ENCODE results near the gene MAU2.

DNA sequence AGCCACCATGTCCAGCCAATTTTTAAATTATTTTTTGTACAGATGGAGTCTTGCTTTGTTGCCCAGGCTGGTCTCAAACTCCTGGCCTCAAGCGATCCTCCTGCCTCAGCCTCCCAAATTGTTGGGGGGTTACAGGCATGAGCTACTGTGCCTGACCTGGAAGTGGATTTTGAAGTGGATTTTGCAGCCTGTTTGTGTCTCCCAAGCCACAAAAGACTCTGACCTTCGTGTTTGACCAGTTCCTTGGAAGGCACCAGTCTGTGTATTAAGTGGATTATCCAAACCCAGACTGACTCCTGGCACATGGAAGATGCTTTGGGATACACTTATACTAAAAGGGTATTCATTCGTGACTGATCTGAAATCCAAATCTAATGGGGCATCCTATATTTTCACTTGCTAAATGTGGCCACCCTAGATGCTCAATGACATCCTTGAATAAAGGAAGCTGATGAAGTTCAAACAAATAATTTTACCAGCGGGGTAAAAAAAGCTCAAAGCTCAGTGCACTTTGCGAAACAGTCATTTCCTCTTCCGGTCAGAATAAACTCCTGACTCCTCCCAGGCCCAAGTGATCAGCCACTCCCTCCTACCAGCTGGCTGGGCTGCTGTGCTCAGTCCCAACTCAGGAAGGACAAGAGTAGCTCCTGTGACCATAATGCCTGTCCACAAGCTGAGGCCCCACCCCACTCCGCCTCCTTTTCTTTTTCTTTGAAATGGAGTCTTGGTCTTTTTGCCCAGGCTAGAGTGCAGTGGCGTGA, 52.2 kb downstream of the MAU2 start:
- TF ChIP-seq, protein P1, sequence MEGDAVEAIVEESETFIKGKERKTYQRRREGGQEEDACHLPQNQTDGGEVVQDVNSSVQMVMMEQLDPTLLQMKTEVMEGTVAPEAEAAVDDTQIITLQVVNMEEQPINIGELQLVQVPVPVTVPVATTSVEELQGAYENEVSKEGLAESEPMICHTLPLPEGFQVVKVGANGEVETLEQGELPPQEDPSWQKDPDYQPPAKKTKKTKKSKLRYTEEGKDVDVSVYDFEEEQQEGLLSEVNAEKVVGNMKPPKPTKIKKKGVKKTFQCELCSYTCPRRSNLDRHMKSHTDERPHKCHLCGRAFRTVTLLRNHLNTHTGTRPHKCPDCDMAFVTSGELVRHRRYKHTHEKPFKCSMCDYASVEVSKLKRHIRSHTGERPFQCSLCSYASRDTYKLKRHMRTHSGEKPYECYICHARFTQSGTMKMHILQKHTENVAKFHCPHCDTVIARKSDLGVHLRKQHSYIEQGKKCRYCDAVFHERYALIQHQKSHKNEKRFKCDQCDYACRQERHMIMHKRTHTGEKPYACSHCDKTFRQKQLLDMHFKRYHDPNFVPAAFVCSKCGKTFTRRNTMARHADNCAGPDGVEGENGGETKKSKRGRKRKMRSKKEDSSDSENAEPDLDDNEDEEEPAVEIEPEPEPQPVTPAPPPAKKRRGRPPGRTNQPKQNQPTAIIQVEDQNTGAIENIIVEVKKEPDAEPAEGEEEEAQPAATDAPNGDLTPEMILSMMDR (conservative IDR thresholded peaks at IDR 0.05; ENCODE audit: low read depth in 2 of 2): no peak
- TF ChIP-seq EZH2 (IDR thresholded peaks at IDR 0.05; ENCODE audit: low read depth, unreplicated experiment): no peak
- TF ChIP-seq POLR2AphosphoS5 (IDR thresholded peaks at IDR 0.05; ENCODE audit: low read depth): no peak
- TF ChIP-seq, protein P2, sequence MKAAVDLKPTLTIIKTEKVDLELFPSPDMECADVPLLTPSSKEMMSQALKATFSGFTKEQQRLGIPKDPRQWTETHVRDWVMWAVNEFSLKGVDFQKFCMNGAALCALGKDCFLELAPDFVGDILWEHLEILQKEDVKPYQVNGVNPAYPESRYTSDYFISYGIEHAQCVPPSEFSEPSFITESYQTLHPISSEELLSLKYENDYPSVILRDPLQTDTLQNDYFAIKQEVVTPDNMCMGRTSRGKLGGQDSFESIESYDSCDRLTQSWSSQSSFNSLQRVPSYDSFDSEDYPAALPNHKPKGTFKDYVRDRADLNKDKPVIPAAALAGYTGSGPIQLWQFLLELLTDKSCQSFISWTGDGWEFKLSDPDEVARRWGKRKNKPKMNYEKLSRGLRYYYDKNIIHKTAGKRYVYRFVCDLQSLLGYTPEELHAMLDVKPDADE (IDR thresholded peaks at IDR 0.05): no peak
- no peak for TF ChIP-seq JUNB (IDR thresholded peaks at IDR 0.05; ENCODE audit: unreplicated experiment)
- TF ChIP-seq, protein P3, sequence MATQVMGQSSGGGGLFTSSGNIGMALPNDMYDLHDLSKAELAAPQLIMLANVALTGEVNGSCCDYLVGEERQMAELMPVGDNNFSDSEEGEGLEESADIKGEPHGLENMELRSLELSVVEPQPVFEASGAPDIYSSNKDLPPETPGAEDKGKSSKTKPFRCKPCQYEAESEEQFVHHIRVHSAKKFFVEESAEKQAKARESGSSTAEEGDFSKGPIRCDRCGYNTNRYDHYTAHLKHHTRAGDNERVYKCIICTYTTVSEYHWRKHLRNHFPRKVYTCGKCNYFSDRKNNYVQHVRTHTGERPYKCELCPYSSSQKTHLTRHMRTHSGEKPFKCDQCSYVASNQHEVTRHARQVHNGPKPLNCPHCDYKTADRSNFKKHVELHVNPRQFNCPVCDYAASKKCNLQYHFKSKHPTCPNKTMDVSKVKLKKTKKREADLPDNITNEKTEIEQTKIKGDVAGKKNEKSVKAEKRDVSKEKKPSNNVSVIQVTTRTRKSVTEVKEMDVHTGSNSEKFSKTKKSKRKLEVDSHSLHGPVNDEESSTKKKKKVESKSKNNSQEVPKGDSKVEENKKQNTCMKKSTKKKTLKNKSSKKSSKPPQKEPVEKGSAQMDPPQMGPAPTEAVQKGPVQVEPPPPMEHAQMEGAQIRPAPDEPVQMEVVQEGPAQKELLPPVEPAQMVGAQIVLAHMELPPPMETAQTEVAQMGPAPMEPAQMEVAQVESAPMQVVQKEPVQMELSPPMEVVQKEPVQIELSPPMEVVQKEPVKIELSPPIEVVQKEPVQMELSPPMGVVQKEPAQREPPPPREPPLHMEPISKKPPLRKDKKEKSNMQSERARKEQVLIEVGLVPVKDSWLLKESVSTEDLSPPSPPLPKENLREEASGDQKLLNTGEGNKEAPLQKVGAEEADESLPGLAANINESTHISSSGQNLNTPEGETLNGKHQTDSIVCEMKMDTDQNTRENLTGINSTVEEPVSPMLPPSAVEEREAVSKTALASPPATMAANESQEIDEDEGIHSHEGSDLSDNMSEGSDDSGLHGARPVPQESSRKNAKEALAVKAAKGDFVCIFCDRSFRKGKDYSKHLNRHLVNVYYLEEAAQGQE (IDR thresholded peaks at IDR 0.05; ENCODE audit: unreplicated experiment): no peak
- no peak for TF ChIP-seq EZH2phosphoT487 (IDR thresholded peaks at IDR 0.05; ENCODE audit: unreplicated experiment)
- TF ChIP-seq CREB1 (CRISPR knock-in tag; IDR thresholded peaks at IDR 0.05; ENCODE audit: low read depth): no peak
- no peak for TF ChIP-seq ZNF331 (CRISPR knock-in tag; IDR thresholded peaks at IDR 0.05; ENCODE audit: low read depth)
- TF ChIP-seq ZNF114 (CRISPR knock-in tag; IDR thresholded peaks at IDR 0.05): no peak
- no peak for TF ChIP-seq NANOG (IDR thresholded peaks at IDR 0.05; ENCODE audit: borderline replicate concordance)
